Astrocyte of the cerebellum (primary cell): Measurements from ENCODE around the gene SLCO2A1.

Source experiments
- DNase-seq: peaks from one replicate; pipeline ENCODE4 v3.0.0-alpha.2; 2011; ENCODE audit warnings: low read depth
- H3K4me3 ChIP-seq: 2 replicates; pipeline ENCODE4 v1.5.1; 2011; ENCODE audit warnings: mild to moderate bottlenecking, low read depth, low read length, moderate library complexity
- CTCF ChIP-seq: IDR thresholded peaks from 2 replicates; pipeline ENCODE4 v1.5.1; 2012; ENCODE audit warnings: low read length, low read depth, moderate library complexity, mild to moderate bottlenecking; ENCODE audit errors: missing control alignments
- in situ Hi-C: cut with HindIII; loops from 2 replicates; pipeline ENCODE4 v1.10.0; 2017; ENCODE audit warnings: low sequenced_read_pairs

Gene SLCO2A1

GRCh38 chr3:133883641-133884040, 146.1 kb downstream of the SLCO2A1 start:
- in situ Hi-C loops, result no loop called here
- no peak for DNase-seq
- TF ChIP-seq CTCF, result no peak
- no peak overlapping the region for H3K4me3 ChIP-seq

GRCh38 chr3:133882986-133883586, 146.6 kb downstream of the SLCO2A1 start:
- TF ChIP-seq CTCF, result no peak
- DNase-seq, result no peak
- in situ Hi-C loops, result no loop called here
- H3K4me3 ChIP-seq, result no peak overlapping the region

- no peak overlapping the region for H3K4me3 ChIP-seq
- in situ Hi-C loops, result no loop called here
- no peak for TF ChIP-seq CTCF
- DNase-seq, result no peak
Measured at GRCh38 chr3:133881939-133882825, 147.5 kb downstream of the SLCO2A1 start.

- in situ Hi-C loops, result no loop called here
- no peak for DNase-seq
- no peak overlapping the region for H3K4me3 ChIP-seq
- no peak for TF ChIP-seq CTCF
Measured at GRCh38 chr3:133881492-133881891, 148.2 kb downstream of the SLCO2A1 start.

GRCh38 chr3:133880886-133881455, 148.8 kb downstream of the SLCO2A1 start:
- DNase-seq, result no peak
- TF ChIP-seq CTCF, result no peak
- no peak overlapping the region for H3K4me3 ChIP-seq
- in situ Hi-C loops, result no loop called here

GRCh38 chr3:133880287-133880686, 149.4 kb downstream of the SLCO2A1 start:
- no peak for TF ChIP-seq CTCF
- in situ Hi-C loops, result no loop called here
- no peak for DNase-seq
- H3K4me3 ChIP-seq, result no peak overlapping the region
